Measurements from ENCODE around the gene BACH2.
A peak's percentile ranks its signal among the peaks of the same experiment; 100 is the strongest.
"Not testable (repeated sequence)": the region's sequence is repeated elsewhere in the genome, so short reads cannot be mapped to it uniquely, and the experiment has no call there.

Gene BACH2

GRCh38 chr6:90124874-90125510, 171.7 kb downstream of the BACH2 start:
- no peak for DNase-seq (ENCODE audit: low read depth)

- DNase-seq (ENCODE audit: low read depth): peak; percentile 32
Observed at GRCh38 chr6:90123831-90124230, 172.8 kb downstream of the BACH2 start.

- no peak for DNase-seq (ENCODE audit: low read depth)
Observed at GRCh38 chr6:90121982-90122381, 174.7 kb downstream of the BACH2 start.

- DNase-seq (ENCODE audit: low read depth): no peak
Observed at GRCh38 chr6:90120327-90120726, 176.3 kb downstream of the BACH2 start.

- DNase-seq (ENCODE audit: low read depth): no peak
Observed at GRCh38 chr6:90119618-90120017, 177.0 kb downstream of the BACH2 start.

GRCh38 chr6:90118581-90118980, 178.1 kb downstream of the BACH2 start:
- no peak for DNase-seq (ENCODE audit: low read depth)

GRCh38 chr6:90118069-90118468, 178.6 kb downstream of the BACH2 start:
- DNase-seq (ENCODE audit: low read depth): no peak

GRCh38 chr6:90116126-90116525, 180.5 kb downstream of the BACH2 start:
- not testable (repeated sequence) for DNase-seq (ENCODE audit: low read depth)

GRCh38 chr6:90113389-90113788, 183.3 kb downstream of the BACH2 start:
- no peak for DNase-seq (ENCODE audit: low read depth)

GRCh38 chr6:90111387-90111786, 185.3 kb downstream of the BACH2 start:
- DNase-seq (ENCODE audit: low read depth): no peak

GRCh38 chr6:90110971-90111370, 185.7 kb downstream of the BACH2 start:
- no peak for DNase-seq (ENCODE audit: low read depth)

GRCh38 chr6:90109141-90109540, 187.5 kb downstream of the BACH2 start:
- DNase-seq (ENCODE audit: low read depth): no peak

GRCh38 chr6:90107771-90108282, 188.8 kb downstream of the BACH2 start:
- DNase-seq (ENCODE audit: low read depth): no peak

GRCh38 chr6:90107371-90107770, 189.3 kb downstream of the BACH2 start:
- no peak for DNase-seq (ENCODE audit: low read depth)

- no peak for DNase-seq (ENCODE audit: low read depth)
Observed at GRCh38 chr6:90106449-90106848, 190.2 kb downstream of the BACH2 start.

GRCh38 chr6:90105506-90106170, 191.0 kb downstream of the BACH2 start:
- DNase-seq (ENCODE audit: low read depth): no peak

- DNase-seq (ENCODE audit: low read depth): no peak
Observed at GRCh38 chr6:90103056-90103800, 193.4 kb downstream of the BACH2 start.

GRCh38 chr6:90101403-90101802, 195.2 kb downstream of the BACH2 start:
- no peak for DNase-seq (ENCODE audit: low read depth)

GRCh38 chr6:90100059-90100665, 196.5 kb downstream of the BACH2 start:
- DNase-seq (ENCODE audit: low read depth): no peak

GRCh38 chr6:90098627-90099026, 198.0 kb downstream of the BACH2 start:
- no peak for DNase-seq (ENCODE audit: low read depth)

GRCh38 chr6:90098001-90098531, 198.6 kb downstream of the BACH2 start:
- DNase-seq (ENCODE audit: low read depth): no peak

- no peak for DNase-seq (ENCODE audit: low read depth)
Observed at GRCh38 chr6:90097356-90097755, 199.3 kb downstream of the BACH2 start.

All from stimulated activated CD4-positive, alpha-beta T cell treated with anti-CD3 and anti-CD28 coated beads, Interleukin-2, amount 100 ng/mL, for 4 hours (primary cell).